GM19238 (cell line): ENCODE data around the gene PARD3.
"Not testable (repeated sequence)": the region's sequence is repeated elsewhere in the genome, so short reads cannot be mapped to it uniquely, and the experiment has no call there.

Experiments
- DNase-seq: peaks from one replicate; pipeline ENCODE4 v3.0.0; 2011; ENCODE audit warnings: low spot score; ENCODE audit not compliant: insufficient read length

PARD3 gene

GRCh38 chr10:34359435-34359813, 455.7 kb downstream of the PARD3 start:
- DNase-seq: no peak

- no peak for DNase-seq
Measured at GRCh38 chr10:34358729-34359434, 456.2 kb downstream of the PARD3 start.

GRCh38 chr10:34356463-34356862, 458.6 kb downstream of the PARD3 start:
- no peak for DNase-seq

GRCh38 chr10:34353530-34353929, 461.6 kb downstream of the PARD3 start:
- not testable (repeated sequence) for DNase-seq

GRCh38 chr10:34352599-34353204, 462.4 kb downstream of the PARD3 start:
- not testable (repeated sequence) for DNase-seq

GRCh38 chr10:34351161-34351560, 463.9 kb downstream of the PARD3 start:
- DNase-seq: no peak

GRCh38 chr10:34348917-34349485, 466.1 kb downstream of the PARD3 start:
- no peak for DNase-seq

GRCh38 chr10:34348021-34348420, 467.1 kb downstream of the PARD3 start:
- DNase-seq: no peak

GRCh38 chr10:34347131-34347530, 468.0 kb downstream of the PARD3 start:
- DNase-seq: no peak

GRCh38 chr10:34346516-34347100, 468.5 kb downstream of the PARD3 start:
- no peak for DNase-seq

- DNase-seq: no peak
Measured at GRCh38 chr10:34345383-34345782, 469.7 kb downstream of the PARD3 start.

GRCh38 chr10:34343764-34344163, 471.3 kb downstream of the PARD3 start:
- DNase-seq: no peak

GRCh38 chr10:34341473-34341872, 473.6 kb downstream of the PARD3 start:
- DNase-seq: no peak

- no peak for DNase-seq
Measured at GRCh38 chr10:34340934-34341333, 474.2 kb downstream of the PARD3 start.

- no peak for DNase-seq
Measured at GRCh38 chr10:34339816-34340553, 475.1 kb downstream of the PARD3 start.

- DNase-seq: no peak
Measured at GRCh38 chr10:34337917-34338316, 477.2 kb downstream of the PARD3 start.

- no peak for DNase-seq
Measured at GRCh38 chr10:34335960-34336690, 479.0 kb downstream of the PARD3 start.

- no peak for DNase-seq
Measured at GRCh38 chr10:34334908-34335307, 480.2 kb downstream of the PARD3 start.

- no peak for DNase-seq
Measured at GRCh38 chr10:34333513-34333912, 481.6 kb downstream of the PARD3 start.

- DNase-seq: no peak
Measured at GRCh38 chr10:34327184-34327583, 487.9 kb downstream of the PARD3 start.

GRCh38 chr10:34323192-34323591, 491.9 kb downstream of the PARD3 start:
- DNase-seq: no peak
